K562 (cell line): Measurements from ENCODE around the gene CHRNE. TPM values are rescaled to one million over a fixed set of nuclear protein-coding genes. Genes with fewer than 3 reads are reported as not detected.
A peak's percentile ranks its signal among the peaks of the same experiment; 100 is the strongest.

Experiments
- CEBPG ChIP-seq, 3 experiments: fragments of 200-800 bp in 1 of 3; sonication (Bioruptor generic) in 1 of 3; sonication (generic) in 1 of 3; formaldehyde crosslinking in 1 of 3; IDR thresholded peaks in 2 of 3; conservative IDR thresholded peaks in 1 of 3; 2 replicates each; pipeline versions ENCODE4 v1.6.1 to v1.8.0; 2016 to 2022; ENCODE audit warnings: missing compliant biosample characterization in 2 of 3, missing genetic modification characterization in 2 of 3, mild to moderate bottlenecking in 1 of 3, missing genetic modification reagents in 1 of 3
- HNRNPL ChIP-seq: fragments of 200-400 bp; formaldehyde crosslinking; IDR thresholded peaks from 2 replicates; pipeline ENCODE4 v1.6.1; 2017; ENCODE audit warnings: low read depth, mild to moderate bottlenecking, low read length
- JUNB ChIP-seq: fragments of 450-650 bp; formaldehyde crosslinking; conservative IDR thresholded peaks from 2 replicates; pipeline ENCODE4 v1.4.0; 2020; ENCODE audit warnings: mild to moderate bottlenecking
- JUND ChIP-seq, 2 experiments: IDR thresholded peaks; 2 replicates in 1 of 2; 3 replicates in 1 of 2; pipeline ENCODE4 v1.6.1; 2011; ENCODE audit warnings: borderline replicate concordance in 2 of 2, low read depth in 2 of 2, low read length in 2 of 2, improper control_type of control experiment in 1 of 2, missing biosample characterization in 1 of 2, missing genetic modification characterization in 1 of 2, missing genetic modification reagents in 1 of 2
- MAFK ChIP-seq: IDR thresholded peaks from 2 replicates; pipeline ENCODE4 v1.6.1; 2011; ENCODE audit warnings: low read length, improper control_type of control experiment
- MYC ChIP-seq, 2 experiments: fragments of 250-450 bp in 1 of 2; sonication (Bioruptor Pico) in 1 of 2; IDR thresholded peaks; 2 replicates each; pipeline versions ENCODE4 v1.5.1 to v1.6.1; 2012 to 2021; ENCODE audit warnings: low read depth in 2 of 2, borderline replicate concordance in 1 of 2, improper control_type of control experiment in 1 of 2, low read length in 1 of 2, mild to moderate bottlenecking in 1 of 2, moderate library complexity in 1 of 2
- NFE2 ChIP-seq: IDR thresholded peaks from 2 replicates; pipeline ENCODE4 v1.6.1; 2014; ENCODE audit warnings: antibody characterized with exemption, low read depth
- POLR2AphosphoS5 ChIP-seq: IDR thresholded peaks from 2 replicates; pipeline ENCODE4 v1.6.1; 2011; ENCODE audit warnings: mild to moderate bottlenecking, low read depth, low read length, moderate library complexity; ENCODE audit not compliant: control insufficient read depth, insufficient read depth
- RBM25 ChIP-seq: fragments of 200-400 bp; formaldehyde crosslinking; IDR thresholded peaks from 2 replicates; pipeline ENCODE4 v1.6.1; 2018; ENCODE audit warnings: low read length, low read depth, moderate library complexity; ENCODE audit not compliant: severe bottlenecking
- ZNF24 ChIP-seq: fragments of 450-650 bp; IDR thresholded peaks from 2 replicates; pipeline ENCODE4 v1.6.1; 2016
- ZNF263 ChIP-seq: sonication (generic); formaldehyde crosslinking; IDR thresholded peaks from 2 replicates; pipeline ENCODE4 v1.8.0; 2022; ENCODE audit warnings: mild to moderate bottlenecking, missing genetic modification reagents, borderline replicate concordance
- polyA plus RNA-seq, 8 experiments: library from polyadenylated mRNA; depleted of rRNA in 4 of 8; stranded (reverse) in 5 of 8; unstranded in 3 of 8; fragments of >200 nt; fragmentation: Nextera tagmentation in 2 of 8; fragmentation: Illumina TruSeq in 1 of 8; extraction: Ambion mirVana in 2 of 8; extraction: Trizol in 1 of 8; gene quantifications; 2 replicates each; pipeline versions ENCODE4 v1.2.1 to v1.2.3, GENCODE V29; 2011 to 2014; ENCODE audit warnings: inconsistent platforms in 1 of 8, missing spikeins in 1 of 8
- total RNA-seq, 7 experiments: library from RNA; depleted of rRNA in 6 of 7; stranded (reverse); fragments of >200 nt in 6 of 7; fragmentation: Illumina TruSeq in 2 of 7; extraction: Trizol in 2 of 7; gene quantifications; 2 replicates each; pipeline versions ENCODE4 v1.2.1 to v1.2.3, GENCODE V29; 2011 to 2021; ENCODE audit warnings: low replicate concordance in 1 of 7
- TF ChIP-seq, protein P1 (sequence below), 2 experiments: fragments of 150-350 bp in 1 of 2; IDR thresholded peaks; 2 replicates each; pipeline ENCODE4 v1.6.1; 2012 to 2016; ENCODE audit warnings: low read depth in 2 of 2, low read length in 2 of 2, mild to moderate bottlenecking in 1 of 2, moderate library complexity in 1 of 2
- TF ChIP-seq, protein P2 (sequence below): sonication (generic); formaldehyde crosslinking; IDR thresholded peaks from 2 replicates; pipeline ENCODE4 v1.8.0; 2022; ENCODE audit warnings: missing genetic modification reagents, mild to moderate bottlenecking, moderate library complexity, borderline replicate concordance
- TF ChIP-seq, protein P3 (sequence below): fragments of 450-650 bp; formaldehyde crosslinking; conservative IDR thresholded peaks from 2 replicates; pipeline ENCODE4 v1.4.0; 2022; ENCODE audit warnings: mild to moderate bottlenecking, missing genetic modification characterization
- TF ChIP-seq, protein P4 (sequence below): fragments of 200-800 bp; sonication (Bioruptor generic); IDR thresholded peaks from 2 replicates; pipeline ENCODE4 v1.6.1; 2017; ENCODE audit warnings: missing genetic modification characterization, missing compliant biosample characterization

Gene CHRNE
- total and polyA plus RNA-seq, 9 of the 15 experiments (the other 6 are each of a cell fraction or from before 2014, with no cell fraction given) = not detected

DNA sequence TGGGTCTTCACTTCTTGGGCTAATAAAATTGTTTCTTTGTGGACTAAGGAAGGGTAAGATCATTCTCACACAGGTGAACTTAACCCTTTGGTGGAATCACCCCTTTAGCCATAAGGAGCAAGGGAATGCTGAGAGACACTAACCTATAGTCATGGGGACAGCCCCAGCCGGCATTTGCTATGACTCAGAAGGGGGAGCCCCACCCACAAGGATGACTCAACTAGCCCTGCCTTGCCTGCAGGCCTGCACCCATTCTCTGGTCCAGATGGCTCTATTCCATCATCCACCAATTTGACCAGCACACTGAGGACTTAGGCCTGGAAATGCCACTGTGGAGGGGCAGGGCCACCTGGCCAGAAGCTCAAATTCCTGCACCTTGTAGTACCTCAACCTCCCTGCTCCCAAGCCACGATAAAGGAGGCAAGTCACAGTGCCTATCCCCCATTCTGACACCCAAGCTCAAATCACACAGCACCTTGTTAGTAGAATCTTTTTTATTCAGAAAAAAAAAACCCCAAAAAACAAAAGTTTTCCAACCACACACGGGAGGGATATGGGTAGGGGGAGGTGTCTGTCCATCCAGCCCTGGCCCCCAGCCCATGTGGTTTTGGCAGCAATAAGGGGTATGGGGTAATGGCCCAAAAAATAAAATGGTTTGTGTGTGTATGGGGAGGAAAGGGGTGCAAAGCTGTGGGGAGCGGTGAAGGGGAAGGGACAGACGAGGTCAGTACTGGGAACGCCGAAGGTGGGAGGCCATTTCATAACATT lies 42.5 kb upstream of the CHRNE start (continued):
- TF ChIP-seq, protein P1, sequence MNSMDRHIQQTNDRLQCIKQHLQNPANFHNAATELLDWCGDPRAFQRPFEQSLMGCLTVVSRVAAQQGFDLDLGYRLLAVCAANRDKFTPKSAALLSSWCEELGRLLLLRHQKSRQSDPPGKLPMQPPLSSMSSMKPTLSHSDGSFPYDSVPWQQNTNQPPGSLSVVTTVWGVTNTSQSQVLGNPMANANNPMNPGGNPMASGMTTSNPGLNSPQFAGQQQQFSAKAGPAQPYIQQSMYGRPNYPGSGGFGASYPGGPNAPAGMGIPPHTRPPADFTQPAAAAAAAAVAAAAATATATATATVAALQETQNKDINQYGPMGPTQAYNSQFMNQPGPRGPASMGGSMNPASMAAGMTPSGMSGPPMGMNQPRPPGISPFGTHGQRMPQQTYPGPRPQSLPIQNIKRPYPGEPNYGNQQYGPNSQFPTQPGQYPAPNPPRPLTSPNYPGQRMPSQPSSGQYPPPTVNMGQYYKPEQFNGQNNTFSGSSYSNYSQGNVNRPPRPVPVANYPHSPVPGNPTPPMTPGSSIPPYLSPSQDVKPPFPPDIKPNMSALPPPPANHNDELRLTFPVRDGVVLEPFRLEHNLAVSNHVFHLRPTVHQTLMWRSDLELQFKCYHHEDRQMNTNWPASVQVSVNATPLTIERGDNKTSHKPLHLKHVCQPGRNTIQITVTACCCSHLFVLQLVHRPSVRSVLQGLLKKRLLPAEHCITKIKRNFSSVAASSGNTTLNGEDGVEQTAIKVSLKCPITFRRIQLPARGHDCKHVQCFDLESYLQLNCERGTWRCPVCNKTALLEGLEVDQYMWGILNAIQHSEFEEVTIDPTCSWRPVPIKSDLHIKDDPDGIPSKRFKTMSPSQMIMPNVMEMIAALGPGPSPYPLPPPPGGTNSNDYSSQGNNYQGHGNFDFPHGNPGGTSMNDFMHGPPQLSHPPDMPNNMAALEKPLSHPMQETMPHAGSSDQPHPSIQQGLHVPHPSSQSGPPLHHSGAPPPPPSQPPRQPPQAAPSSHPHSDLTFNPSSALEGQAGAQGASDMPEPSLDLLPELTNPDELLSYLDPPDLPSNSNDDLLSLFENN (IDR thresholded peaks at IDR 0.05; ENCODE audit: low read depth in 2 of 2, low read length in 2 of 2) = 0 out of 4 replicates have a peak, but pooled peaks of 1 of the 2 experiments have one; percentile 18
- peak; percentile 23; the same call in 1 of the 2 replicates for TF ChIP-seq MAFK
- peak; percentile 98 for TF ChIP-seq JUND (IDR thresholded peaks at IDR 0.05; ENCODE audit: borderline replicate concordance, low read depth, low read length)
- TF ChIP-seq JUND (tag; IDR thresholded peaks at IDR 0.05; ENCODE audit: borderline replicate concordance, low read depth, low read length) = peak; percentile 97
- TF ChIP-seq ZNF24 = no peak
- TF ChIP-seq, protein P2, sequence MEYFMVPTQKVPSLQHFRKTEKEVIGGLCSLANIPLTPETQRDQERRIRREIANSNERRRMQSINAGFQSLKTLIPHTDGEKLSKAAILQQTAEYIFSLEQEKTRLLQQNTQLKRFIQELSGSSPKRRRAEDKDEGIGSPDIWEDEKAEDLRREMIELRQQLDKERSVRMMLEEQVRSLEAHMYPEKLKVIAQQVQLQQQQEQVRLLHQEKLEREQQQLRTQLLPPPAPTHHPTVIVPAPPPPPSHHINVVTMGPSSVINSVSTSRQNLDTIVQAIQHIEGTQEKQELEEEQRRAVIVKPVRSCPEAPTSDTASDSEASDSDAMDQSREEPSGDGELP (CRISPR knock-in tag) = peak; percentile 19; the same call in 1 of the 2 replicates
- 0 out of 2 replicates have a peak, but pooled peaks have one; percentile 4 for TF ChIP-seq POLR2AphosphoS5
- TF ChIP-seq RBM25 = no peak
- TF ChIP-seq, protein P3, sequence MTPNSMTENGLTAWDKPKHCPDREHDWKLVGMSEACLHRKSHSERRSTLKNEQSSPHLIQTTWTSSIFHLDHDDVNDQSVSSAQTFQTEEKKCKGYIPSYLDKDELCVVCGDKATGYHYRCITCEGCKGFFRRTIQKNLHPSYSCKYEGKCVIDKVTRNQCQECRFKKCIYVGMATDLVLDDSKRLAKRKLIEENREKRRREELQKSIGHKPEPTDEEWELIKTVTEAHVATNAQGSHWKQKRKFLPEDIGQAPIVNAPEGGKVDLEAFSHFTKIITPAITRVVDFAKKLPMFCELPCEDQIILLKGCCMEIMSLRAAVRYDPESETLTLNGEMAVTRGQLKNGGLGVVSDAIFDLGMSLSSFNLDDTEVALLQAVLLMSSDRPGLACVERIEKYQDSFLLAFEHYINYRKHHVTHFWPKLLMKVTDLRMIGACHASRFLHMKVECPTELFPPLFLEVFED (CRISPR knock-in tag) = peak; percentile 3; the same call in 1 of the 2 replicates
- peak; percentile 48 for TF ChIP-seq NFE2
- TF ChIP-seq MYC (IDR thresholded peaks at IDR 0.05; ENCODE audit: low read depth, low read length) = peak; percentile 24; the same call in 1 of the 2 replicates
- TF ChIP-seq MYC (CRISPR knock-in tag; IDR thresholded peaks at IDR 0.05; ENCODE audit: borderline replicate concordance, low read depth) = no peak
- no peak for TF ChIP-seq ZNF263 (CRISPR knock-in tag)
- TF ChIP-seq HNRNPL = no peak
- TF ChIP-seq, protein P4, sequence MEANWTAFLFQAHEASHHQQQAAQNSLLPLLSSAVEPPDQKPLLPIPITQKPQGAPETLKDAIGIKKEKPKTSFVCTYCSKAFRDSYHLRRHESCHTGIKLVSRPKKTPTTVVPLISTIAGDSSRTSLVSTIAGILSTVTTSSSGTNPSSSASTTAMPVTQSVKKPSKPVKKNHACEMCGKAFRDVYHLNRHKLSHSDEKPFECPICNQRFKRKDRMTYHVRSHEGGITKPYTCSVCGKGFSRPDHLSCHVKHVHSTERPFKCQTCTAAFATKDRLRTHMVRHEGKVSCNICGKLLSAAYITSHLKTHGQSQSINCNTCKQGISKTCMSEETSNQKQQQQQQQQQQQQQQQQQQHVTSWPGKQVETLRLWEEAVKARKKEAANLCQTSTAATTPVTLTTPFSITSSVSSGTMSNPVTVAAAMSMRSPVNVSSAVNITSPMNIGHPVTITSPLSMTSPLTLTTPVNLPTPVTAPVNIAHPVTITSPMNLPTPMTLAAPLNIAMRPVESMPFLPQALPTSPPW (CRISPR knock-in tag) = peak; percentile 77
- TF ChIP-seq JUNB (CRISPR knock-in tag) = peak; percentile 77
- peak; percentile 10; the same call in 1 of the 2 replicates for TF ChIP-seq CEBPG (CRISPR knock-in tag; IDR thresholded peaks at IDR 0.05)
- no peak for TF ChIP-seq CEBPG (tag; conservative IDR thresholded peaks at IDR 0.05 in 1 of 2, IDR thresholded peaks at IDR 0.05 in 1 of 2)
- TF ChIP-seq, all 486 proteins: peak for 48
